Erythroblast (primary cell): ENCODE results near the gene TOM1L2.

Experiments used
- GATA1 ChIP-seq: IDR thresholded peaks from 2 replicates; pipeline ENCODE4 v1.6.1; 2011; ENCODE audit warnings: low read depth, mild to moderate bottlenecking, control low read depth, low read length, moderate library complexity
- POLR2A ChIP-seq: IDR thresholded peaks from 2 replicates; pipeline ENCODE4 v1.6.1; 2011; ENCODE audit warnings: mild to moderate bottlenecking, low read length

- TF ChIP-seq POLR2A (no peak), GATA1 (no peak)
These were observed 27.3 kb upstream of the TOM1L2 start for GRCh38 chr17:17999364-18000029.
